GM21423 (cell line): ENCODE results near the gene CENPP.

Source experiments
- ATAC-seq: cut with Tn5 transposase; IDR thresholded peaks from one replicate; pipeline ENCODE4 v1.9.1; 2021; ENCODE audit warnings: mild to moderate bottlenecking, moderate library complexity; ENCODE audit not compliant: unreplicated experiment

Gene CENPP

DNA sequence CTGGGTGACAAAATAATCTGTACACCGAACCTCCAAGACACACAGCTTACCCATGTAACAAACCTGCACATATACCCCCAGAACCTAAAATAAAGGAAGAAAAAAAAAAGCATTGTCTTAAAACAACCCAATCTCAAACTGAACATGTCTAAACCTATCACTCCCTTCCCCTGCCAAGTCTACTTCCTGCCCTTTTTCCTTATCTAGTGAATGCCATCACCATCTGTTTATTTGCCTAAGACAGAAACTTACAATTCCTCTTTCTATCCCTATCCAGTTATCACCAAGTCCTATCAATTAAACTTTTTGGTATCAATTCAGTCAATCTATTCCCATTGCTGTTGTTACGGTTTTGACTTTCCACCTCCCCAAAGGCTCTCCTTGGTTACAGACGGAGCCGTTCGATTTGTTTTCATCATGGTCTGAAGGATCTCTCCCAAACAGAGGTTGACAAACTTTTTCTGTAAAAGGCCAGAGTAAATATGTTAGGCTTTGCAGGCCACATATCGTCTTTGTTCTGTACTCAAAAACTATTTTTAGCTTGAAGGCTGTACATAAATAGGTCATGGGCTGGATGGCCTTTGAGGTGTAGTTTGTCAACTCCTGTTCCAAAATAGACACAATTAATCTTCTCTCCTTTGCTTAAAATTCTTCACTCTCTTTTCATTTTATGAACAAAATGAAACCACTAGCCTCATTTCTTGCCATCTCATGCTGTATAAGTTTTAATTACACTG, 12.7 kb upstream of the CENPP start:
- ATAC-seq = no peak

DNA sequence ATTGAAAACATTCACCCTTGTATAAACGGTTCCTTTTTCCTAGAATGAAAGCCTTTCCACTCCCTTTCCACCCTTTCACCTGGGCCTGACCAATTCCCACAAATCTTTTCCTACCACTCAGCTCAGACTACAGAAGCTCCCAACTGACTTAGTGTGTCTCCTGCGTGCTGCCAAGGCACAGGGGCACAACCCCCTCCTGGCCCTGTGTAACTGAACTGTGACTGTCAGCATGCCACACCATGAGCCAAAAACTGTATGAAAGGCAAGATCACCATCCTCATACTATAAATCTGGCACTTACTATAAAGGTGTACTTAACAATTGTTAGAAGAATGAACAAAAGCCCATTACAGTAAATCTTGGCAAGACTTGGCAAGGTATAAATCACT, 12.1 kb upstream of the CENPP start:
- ATAC-seq = no peak

DNA sequence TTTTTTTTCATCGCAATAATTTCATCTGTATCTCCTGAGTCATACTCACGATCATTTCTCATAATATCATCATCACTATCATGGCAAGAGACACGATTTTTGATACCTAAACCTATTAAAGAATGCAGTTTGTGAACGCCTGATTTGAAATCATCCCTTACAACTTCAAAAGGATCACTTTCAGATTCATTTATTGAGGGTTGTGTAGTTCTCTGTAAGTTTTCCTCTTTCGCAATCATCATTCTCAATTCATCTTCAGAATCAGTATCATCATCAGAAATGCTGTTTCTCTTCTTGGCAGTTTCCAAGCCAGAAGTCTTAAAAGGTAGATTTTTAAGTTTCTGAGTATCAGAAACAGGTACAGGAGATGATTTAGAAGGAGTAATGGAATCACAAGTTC, 10.3 kb upstream of the CENPP start:
- no peak for ATAC-seq

DNA sequence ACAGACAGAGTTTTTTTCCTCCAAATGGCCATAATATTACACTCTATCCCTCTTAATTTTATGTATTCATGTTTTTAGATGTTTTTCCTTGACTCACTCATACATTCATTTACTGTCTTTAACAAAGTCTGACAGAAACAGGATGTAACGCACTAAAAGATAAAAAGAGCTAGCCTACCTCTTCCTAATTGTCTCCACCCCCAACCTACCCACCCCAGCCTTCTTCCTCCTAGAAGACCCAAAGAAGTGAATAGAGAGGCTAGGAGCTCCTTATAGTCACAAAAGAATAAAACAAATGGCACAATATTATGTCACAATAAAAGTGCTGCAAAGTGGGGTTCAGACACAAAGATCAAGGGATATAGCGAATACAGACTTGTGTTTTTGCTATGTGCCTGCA, 1.3 kb upstream of the CENPP start:
- ATAC-seq = no peak

DNA sequence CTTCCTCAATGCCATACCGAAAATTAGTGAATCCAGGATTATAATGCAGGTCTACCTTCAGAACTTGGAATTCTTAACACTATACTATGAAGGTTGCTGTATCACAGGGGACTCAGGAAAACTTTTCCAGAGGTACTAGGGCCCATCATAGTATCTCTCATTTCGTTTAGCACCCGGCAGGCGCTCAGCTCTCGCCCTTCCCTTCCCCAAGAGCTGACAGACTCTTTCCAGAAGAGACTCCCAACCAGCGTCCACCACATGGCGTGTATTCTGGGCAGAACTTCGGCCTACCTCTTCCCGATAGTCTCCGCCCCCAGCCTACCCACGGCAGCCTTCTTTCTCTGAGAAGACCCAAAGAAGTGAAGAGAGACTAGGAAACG, 874 bp upstream of the CENPP start:
- ATAC-seq = peak; percentile 1

DNA sequence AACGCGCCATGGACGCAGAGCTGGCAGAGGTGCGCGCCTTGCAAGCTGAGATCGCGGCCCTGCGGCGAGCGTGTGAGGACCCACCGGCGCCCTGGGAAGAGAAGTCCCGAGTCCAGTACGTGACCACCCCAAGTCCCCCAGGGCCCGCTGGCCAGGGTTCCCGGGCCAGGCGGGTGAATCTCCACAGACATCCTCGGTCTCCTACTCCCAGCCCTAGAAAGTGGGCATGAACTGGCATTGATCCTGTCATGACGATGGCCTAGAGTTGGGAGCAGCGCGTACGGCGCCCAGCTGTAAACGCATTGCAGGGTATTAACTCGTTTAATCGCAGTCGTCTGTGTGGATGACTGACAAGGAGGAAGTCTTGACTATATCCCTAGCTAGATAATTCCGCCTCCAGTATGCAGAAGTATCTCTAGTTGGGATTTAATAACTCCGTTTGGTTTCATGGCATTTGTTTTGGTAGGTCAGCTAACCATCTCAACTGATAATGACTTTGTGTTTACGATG, 293 bp downstream of the CENPP start:
- no peak for ATAC-seq

DNA sequence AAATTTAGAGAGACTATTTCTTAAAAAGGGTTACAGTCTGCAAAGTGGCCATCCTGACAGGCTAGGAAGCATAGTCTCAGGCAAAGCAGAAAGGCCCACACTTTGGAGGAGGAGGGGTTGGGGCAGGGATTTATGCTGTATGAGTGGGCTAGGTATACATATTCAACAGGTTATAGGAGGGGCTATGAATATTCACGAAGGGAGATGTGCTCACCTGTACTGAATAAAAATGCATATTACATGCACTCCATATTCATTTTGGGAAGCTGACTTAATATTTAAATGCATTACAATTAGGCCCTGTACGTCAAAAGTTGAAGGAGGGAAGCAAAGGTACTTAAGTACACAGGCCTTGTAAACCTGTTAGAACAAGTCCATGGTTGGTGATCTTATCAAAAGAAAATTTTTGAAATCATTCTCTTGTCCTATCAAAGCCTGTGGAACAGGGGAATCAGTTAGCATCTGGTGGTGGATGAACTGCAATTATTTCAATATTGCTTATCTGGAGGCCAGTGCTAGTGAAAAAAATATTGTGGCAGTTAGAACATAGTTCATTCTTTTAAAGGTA, 1.6 kb downstream of the CENPP start:
- ATAC-seq = no peak

DNA sequence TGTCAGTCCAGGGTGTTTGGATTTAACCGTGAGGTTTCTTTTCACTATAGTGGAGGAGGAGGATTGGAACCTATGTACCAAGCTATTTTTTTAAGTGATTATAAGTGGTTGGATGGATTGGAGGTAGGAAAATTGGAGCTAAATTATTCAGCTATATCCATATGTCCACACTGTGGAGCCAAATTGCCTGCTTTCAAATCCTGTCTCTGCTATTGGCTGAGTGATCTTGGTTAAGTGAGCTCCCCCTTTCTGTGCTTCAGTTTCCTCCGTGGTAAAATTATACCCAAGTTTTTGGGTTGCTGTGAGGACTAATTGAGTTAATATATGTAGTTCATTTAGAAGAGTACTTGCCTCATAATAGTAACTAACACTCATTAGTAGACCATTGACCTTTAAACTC, 2.5 kb downstream of the CENPP start:
- no peak for ATAC-seq

DNA sequence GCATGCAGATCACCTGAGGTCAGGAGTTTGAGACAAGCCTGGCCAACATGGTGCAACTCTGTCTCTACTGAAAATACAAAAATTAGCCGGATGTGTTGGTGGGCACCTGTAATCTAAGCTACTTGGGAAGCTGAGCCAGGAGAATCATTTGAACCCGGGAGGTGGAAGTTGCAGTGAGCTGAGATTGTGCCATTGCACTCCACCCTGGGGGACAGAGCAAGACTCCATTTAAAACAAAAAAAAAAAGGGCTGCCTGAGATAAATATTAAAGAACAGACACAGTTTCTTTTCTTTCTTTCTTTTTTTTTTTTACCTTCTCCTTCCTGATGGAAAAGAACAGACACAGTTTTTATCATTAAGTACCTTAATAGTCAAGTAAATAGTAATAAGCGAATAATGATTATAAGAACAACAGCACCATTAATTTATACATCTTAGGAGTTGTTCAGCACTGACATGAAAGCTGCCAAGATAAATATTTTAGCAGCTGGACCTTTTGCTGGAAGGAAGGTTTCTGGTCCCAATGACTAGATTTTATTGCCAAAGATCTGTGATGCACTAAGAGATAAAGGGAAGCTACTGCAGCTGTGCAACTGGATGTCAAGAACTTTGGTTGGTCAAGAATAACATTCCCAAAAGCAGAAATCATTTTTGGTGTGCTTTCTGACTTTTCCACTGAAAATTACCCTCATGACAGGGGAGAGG, 7.0 kb downstream of the CENPP start:
- ATAC-seq = no peak

DNA sequence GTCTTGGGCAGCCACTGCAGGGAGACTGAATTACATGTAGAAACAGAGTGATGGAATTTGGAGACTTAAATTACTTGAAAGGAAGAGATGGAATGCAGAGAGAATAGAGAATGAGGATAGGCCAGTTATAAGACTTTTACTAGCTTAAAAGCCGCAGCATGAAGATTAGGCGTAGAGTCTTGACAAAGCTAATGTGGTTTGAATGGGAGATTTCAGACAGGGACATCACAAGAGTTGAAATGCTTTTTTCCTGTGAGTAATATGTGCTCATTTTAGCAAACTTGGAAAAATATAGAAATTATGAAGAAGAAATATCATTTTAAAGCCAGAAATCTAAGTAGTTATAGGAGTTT, 7.5 kb downstream of the CENPP start:
- ATAC-seq = no peak

DNA sequence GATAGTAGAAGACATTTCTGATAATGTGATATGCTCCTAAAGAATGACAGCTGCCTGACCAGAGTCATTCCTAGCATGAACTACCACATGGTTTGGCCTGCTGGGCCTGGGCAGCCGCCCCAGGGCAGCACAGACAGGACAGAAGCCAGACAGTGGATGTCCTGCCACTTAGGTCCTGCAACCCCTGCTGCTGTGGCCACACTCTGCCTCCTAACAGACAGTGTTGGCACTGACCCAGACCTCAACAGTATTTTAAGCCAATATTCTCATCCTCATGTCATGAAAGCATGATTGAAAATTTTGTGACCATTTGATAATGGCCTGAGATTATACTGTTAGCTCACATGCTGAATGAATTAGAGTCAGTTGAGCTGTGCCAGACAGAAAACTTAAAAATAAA, 15.8 kb downstream of the CENPP start:
- no peak for ATAC-seq

DNA sequence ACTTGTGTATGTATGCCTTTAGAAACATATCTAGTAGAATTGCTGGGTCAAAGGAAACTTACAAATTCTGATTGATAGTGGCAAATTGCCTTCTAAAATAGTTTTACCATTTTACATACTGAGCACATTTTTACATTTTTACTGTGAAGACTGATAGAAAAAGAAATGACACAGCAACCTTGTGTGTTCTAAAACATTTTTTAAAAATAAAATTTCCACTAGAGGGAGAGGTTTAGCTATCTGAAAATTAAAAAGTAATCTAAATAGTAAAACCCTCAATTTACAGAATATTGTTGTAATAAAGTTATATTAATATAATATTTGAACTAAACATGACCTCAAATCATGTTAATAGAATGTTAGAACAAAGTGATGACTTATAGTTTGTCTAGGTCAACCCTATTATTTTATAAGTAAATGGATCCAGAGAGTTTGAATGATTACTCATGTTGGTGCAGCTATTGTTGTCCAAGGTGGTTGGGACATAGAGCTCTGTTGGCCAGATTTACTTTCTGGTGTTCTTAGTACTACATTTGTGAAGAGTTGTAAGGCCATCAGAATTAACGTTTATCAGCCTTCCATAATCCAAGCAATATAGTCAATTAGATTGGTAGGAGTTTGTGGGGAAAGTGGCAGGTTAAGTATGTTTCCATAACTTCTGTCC, 17.2 kb downstream of the CENPP start:
- no peak for ATAC-seq

DNA sequence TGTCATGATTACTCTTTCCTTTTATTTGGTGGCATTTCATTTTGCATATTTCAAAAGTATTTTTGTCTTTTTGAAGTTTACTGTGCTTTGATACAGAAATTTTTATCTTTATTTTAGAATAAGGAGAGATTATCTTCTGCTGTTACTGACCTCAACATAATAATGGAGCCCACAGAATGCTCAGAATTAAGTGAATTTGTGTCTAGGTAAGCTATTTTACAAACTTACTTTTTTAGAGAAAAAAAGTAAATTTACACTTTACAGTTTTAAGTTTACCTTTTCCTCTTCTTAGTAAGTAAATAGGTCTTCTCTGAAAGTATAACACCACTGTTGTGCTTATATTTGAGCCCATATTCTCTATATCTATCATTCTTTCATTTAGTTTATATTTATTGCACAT, 19.8 kb downstream of the CENPP start:
- no peak for ATAC-seq

DNA sequence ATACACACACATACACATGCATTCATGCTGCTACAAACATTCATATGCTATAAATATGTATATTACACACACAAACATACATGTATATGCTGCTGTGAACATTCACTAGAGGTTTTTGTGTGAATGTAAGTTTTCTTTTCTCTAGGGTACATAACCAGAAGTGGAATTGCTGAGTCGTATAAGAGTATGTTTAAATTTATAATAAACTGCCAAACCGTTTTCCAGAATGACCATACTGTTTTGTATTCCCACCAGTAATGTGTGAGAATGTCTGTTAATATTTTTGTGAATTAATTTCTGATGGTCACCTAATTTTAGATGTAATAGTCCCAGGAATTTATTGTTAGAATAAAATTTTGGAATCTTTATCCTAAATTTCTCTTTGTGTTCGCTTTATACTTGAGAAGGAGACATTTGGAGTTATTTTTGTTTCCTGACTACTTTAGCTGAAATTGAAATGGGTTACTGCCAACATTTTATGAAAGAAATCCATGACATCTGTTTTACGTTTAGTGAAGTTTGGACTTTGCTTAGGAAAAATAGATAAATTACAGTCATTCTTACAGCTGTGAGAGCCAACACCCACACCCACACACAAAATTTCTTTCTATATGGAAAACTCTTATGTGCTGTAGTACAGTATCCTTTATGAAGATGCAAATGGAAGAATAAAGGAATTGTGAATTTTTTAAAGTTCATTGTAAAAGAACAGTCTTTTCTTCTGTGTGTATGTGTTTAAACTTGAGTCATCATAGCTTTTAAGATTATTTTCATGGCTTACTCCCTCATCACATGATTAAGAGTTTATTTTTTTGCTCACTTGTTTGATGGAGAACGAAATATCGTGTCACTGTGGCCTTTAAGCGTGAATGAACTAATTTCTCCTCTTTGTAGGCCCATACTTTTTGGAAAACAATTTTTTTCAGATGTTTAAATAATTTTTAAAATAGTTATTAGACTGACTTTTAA, 24.3 kb downstream of the CENPP start:
- no peak for ATAC-seq

DNA sequence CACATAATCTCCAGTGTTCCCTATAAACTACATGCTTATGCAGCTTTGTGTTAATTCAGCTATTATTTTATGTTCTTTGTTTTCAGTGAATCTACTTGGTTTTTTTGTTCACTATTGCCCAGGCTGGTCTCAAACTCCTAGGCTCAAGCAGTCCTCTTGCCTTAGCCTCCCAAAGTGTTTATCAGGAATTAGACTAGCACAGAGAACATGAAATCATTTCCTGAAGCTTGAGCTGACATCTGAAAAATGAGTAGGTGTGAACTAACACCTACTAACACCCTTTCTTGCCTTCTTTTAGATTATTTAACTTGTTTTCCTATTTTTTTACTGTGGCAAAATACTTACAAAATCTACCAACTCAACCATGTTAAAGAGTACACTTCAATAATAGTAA, 25.0 kb downstream of the CENPP start:
- no peak for ATAC-seq

DNA sequence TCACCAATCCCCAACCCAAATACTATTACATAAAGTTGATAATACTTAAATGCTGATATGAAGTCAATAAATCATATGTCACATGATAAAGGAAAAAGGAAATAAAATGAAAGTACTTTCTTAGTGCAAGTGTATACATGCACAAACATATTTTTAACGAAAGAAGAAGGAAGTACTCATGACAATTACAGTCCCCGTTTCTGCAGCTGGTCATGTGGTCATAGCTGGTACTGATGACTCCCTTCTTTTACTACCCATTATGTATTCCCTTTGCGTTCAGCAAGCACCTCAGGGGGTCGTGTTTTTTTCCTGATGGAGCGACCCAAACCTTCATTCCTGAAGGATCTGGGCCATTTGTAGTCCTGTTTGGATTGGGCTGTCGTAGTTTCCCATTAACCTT, 27.3 kb downstream of the CENPP start:
- no peak for ATAC-seq

DNA sequence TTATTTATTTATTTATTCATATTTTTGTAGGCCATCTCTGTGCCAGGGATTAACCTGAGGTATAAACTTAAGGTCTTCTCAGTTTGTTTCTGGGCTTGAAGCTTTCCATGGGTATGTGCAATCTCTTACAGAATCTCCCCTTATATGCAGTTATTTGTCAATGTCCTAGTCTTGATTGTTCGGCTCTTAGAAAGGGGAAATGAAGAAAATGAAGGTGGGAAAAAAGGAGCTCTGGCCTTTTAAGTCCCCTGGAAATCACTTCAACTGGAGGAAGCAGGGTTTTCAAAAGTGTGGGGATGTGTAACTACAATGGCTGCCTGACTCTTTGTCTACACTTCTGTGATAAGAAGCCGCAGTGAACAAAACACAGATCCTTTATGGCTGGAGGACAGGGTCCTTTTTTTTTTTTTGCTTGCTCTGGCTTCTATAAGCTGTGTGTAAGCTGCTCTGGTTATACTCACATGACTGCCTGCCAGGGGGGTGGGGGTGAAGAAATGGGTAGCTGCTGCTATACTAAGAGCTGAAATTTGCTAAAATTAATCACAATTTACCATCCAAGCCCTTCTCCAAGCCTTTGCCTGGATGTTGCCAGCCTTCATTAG, 33.7 kb downstream of the CENPP start:
- no peak for ATAC-seq

DNA sequence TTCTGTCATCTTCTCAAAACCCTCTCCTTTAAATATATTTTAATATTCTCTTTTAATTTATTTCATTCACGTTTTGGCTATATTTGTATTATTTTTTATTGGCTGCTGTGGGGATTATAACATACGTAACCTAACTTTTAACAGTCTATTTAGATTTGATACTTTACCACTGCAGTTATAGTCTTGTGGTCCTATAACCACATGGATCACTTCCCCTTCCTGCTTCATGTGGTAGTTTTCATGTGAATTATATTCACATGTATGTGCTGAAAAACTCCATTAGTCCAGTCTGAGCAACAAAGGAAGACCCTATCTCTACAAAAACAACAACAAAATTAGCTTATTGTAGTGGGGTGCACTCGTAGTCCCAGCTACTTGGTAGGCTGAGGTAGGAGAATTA, 34.3 kb downstream of the CENPP start:
- peak; percentile 59 for ATAC-seq

DNA sequence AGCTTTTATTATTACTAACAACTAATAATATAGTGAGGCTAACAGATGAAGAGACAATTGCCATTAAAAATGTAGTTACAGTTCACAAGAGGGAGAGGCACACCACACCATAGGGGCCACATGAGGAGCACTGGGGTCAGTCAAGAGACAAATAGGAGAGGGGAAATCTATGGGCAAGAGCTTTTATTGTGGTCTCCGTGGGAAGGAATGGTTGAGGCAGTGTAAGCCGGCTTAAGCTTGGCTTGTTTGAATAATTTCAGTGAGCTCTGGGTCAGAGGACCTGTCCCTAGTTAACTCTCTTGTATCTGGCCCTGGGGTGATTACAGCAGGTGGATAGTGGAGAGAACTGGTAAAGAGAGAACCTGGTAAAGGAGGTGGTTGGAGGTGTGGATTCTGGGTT, 43.3 kb downstream of the CENPP start:
- ATAC-seq = no peak

DNA sequence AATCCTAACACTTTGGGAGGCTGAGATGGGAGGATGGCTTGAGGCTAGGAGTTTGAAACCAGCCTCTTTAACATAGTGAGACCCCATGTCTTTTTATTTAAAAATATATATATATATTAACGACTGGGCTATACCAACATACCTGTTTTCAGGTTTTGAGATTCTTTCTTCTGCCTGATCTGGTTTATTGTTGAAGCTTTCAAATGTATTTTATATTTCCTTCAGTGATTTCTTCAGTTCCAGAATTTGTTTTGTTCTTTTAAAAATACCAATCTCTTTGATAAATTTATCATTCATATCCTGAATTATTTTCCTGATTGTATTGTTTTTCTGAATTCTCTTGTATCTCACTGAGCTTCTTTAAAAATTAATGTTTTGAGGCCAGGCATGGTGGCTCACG, 47.4 kb downstream of the CENPP start:
- no peak for ATAC-seq
